Measurements from ENCODE around the gene MYH10. TPM values are rescaled to one million over a fixed set of nuclear protein-coding genes. Genes with fewer than 3 reads are reported as not detected.

Gene MYH10
- total RNA-seq, 5 donors from 2014 or later (not counting 1 experiment from before 2014, with no cell fraction given) = 1.3 to 2.8 (median 2.1) TPM

GRCh38 chr17:8593830-8594229 is 36.7 kb downstream of the MYH10 start:
- no peaks in the 10 kb centered on the region for H3K4me1 ChIP-seq (ENCODE audit: control insufficient read depth in 1 of 2, extremely low read depth in 1 of 2, insufficient read depth in 2 of 2, low read length in 2 of 2)
- no peak overlapping the region for H3K4me3 ChIP-seq (ENCODE audit: control insufficient read depth in 1 of 2, extremely low read depth in 1 of 2, low read length in 1 of 2)
- ChIA-PET CTCF (no interaction called here), POLR2A (no interaction called here)
- no peak overlapping the region for H3K27ac Mint-ChIP-seq
- DNase-seq (no peak), ATAC-seq (replicated peaks in 1 of 4) (no peak)
- H3K9me3 ChIP-seq = no peaks in the 10 kb centered on the region
- no peaks in the 10 kb centered on the region for H3K9me3 Mint-ChIP-seq
- peaks cover 0 to 6% of the 10 kb centered on the region in 2 experiments for H3K27me3 ChIP-seq (replicated peaks in 1 of 2; ENCODE audit: control insufficient read depth in 2 of 2, extremely low read depth in 1 of 2, insufficient read depth in 2 of 2, low read length in 1 of 2)
- peaks cover 5 to 13% of the 10 kb centered on the region in 2 donors for H3K27me3 Mint-ChIP-seq
- no CpG with 5 or more reads among the region's 1 CpG for WGBS (ENCODE audit: insufficient coverage)
- no peaks in the 10 kb centered on the region for H3K4me1 Mint-ChIP-seq
- no peak overlapping the region for H3K4me3 Mint-ChIP-seq
- H3K27ac ChIP-seq (ENCODE audit: low read length) = no peak overlapping the region
- no peaks in the 10 kb centered on the region for H3K36me3 ChIP-seq (ENCODE audit: control insufficient read depth in 2 of 2, extremely low read depth in 1 of 2, insufficient read depth in 1 of 2, low read length in 1 of 2)
- no peaks in the 10 kb centered on the region for H3K36me3 Mint-ChIP-seq

- CTCF ChIA-PET = no interaction called here
- Mint-ChIP-seq H3K27me3 (peaks cover 5 to 14% of the 10 kb centered on the region in 2 donors), H3K4me1 (no peaks in the 10 kb centered on the region), H3K9me3 (no peaks in the 10 kb centered on the region), H3K27ac (no peak overlapping the region), H3K4me3 (no peak overlapping the region), H3K36me3 (no peaks in the 10 kb centered on the region)
- H3K36me3 ChIP-seq (ENCODE audit: control insufficient read depth in 2 of 2, extremely low read depth in 1 of 2, insufficient read depth in 1 of 2, low read length in 1 of 2) = no peaks in the 10 kb centered on the region
- ATAC-seq (replicated peaks in 1 of 4) = no peak
- peaks cover 0 to 4% of the 10 kb centered on the region in 2 experiments for H3K27me3 ChIP-seq (replicated peaks in 1 of 2; ENCODE audit: control insufficient read depth in 2 of 2, extremely low read depth in 1 of 2, insufficient read depth in 2 of 2, low read length in 1 of 2)
- no peaks in the 10 kb centered on the region for H3K4me1 ChIP-seq (ENCODE audit: control insufficient read depth in 1 of 2, extremely low read depth in 1 of 2, insufficient read depth in 2 of 2, low read length in 2 of 2)
- no peak for DNase-seq
- POLR2A ChIA-PET = no interaction called here
- WGBS (ENCODE audit: insufficient coverage) = no CpG with 5 or more reads among the region's 2 CpGs
- H3K4me3 ChIP-seq (ENCODE audit: control insufficient read depth in 1 of 2, extremely low read depth in 1 of 2, low read length in 1 of 2) = no peak overlapping the region
- H3K27ac ChIP-seq (ENCODE audit: low read length) = no peak overlapping the region
- H3K9me3 ChIP-seq = no peaks in the 10 kb centered on the region
Observed at GRCh38 chr17:8593276-8593675, 37.2 kb downstream of the MYH10 start.

DNA sequence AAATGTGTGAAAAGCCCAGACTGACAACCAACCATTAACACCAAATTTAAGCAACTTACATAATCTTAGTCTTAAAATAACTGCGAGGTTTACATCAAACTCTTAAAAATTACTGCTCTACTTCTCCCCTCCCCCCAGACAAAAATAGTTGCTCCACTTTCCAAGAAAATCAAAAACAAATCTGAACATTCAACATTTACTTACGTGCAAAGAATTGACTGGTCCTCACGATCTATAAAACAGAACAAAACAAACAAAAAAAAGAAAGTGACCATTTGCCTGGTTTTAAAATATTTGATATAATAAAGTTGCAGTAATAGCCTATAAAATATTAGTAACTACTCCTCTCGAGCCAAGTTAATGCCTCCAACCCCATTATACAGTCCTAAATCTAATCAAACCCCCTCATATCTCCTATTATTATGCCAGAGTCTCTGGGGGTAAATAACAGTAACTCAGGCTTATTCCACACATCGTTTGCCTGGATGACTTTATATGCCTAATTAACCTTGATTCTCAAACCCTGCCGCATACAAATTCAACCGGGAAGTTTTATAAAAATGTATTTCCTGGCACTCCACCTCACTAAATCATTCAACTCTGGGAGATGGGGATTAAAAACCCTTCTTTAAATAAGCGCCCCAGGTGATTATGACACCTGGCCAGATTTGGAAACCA is 41.5 kb downstream of the MYH10 start:
- Mint-ChIP-seq H3K27ac (no peak overlapping the region), H3K36me3 (no peaks in the 10 kb centered on the region), H3K4me3 (no peak overlapping the region), H3K27me3 (peaks cover 5 to 27% of the 10 kb centered on the region in 2 donors), H3K9me3 (no peaks in the 10 kb centered on the region), H3K4me1 (no peaks in the 10 kb centered on the region)
- ChIA-PET POLR2A (no interaction called here), CTCF (interaction anchor here in 1 of 2 donors (0.6 kb wide), 1 partner anchor 1025 kb away, joined by 3 read pairs; no protein-coding TSS in a partner anchor)
- Histone ChIP-seq H3K36me3 (ENCODE audit: control insufficient read depth in 2 of 2, extremely low read depth in 1 of 2, insufficient read depth in 1 of 2, low read length in 1 of 2) (no peaks in the 10 kb centered on the region), H3K27ac (ENCODE audit: low read length) (no peak overlapping the region), H3K4me1 (ENCODE audit: control insufficient read depth in 1 of 2, extremely low read depth in 1 of 2, insufficient read depth in 2 of 2, low read length in 2 of 2) (no peaks in the 10 kb centered on the region), H3K9me3 (no peaks in the 10 kb centered on the region), H3K27me3 (replicated peaks in 1 of 2; ENCODE audit: control insufficient read depth in 2 of 2, extremely low read depth in 1 of 2, insufficient read depth in 2 of 2, low read length in 1 of 2) (peaks cover 0 to 3% of the 10 kb centered on the region in 2 experiments), H3K4me3 (ENCODE audit: control insufficient read depth in 1 of 2, extremely low read depth in 1 of 2, low read length in 1 of 2) (no peak overlapping the region)
- DNase-seq = no peak
- 63% methylated on average over 1 of the region's 8 CpGs for WGBS (ENCODE audit: insufficient coverage)
- ATAC-seq (replicated peaks in 1 of 4) = no peak

DNA sequence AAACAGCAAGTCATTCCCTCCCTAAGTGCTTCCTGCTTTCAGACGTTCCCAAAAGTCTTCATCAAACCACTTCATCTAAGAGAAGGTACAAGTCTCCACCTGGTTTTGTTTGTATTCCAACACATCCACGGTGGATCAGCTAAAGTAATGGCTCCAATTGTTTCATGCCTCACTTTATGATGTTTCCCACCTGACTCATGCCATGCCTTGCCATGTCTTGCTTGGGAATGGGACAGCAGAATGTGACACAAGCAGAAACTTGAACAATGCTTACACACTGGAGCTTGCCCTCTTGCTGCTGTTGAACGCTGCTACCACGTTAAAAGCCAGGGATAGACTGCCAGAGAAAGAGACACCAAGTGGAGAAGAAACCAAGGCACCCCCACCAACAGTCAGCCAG is 43.8 kb downstream of the MYH10 start:
- WGBS (ENCODE audit: insufficient coverage) = 65% methylated on average over 3 of the region's 4 CpGs
- no peak for DNase-seq
- Mint-ChIP-seq H3K27ac (no peak overlapping the region), H3K9me3 (no peaks in the 10 kb centered on the region), H3K27me3 (peaks cover 2 to 24% of the 10 kb centered on the region in 2 donors), H3K36me3 (no peaks in the 10 kb centered on the region), H3K4me3 (no peak overlapping the region), H3K4me1 (no peaks in the 10 kb centered on the region)
- no peaks in the 10 kb centered on the region for H3K4me1 ChIP-seq (ENCODE audit: control insufficient read depth in 1 of 2, extremely low read depth in 1 of 2, insufficient read depth in 2 of 2, low read length in 2 of 2)
- H3K27me3 ChIP-seq (replicated peaks in 1 of 2; ENCODE audit: control insufficient read depth in 2 of 2, extremely low read depth in 1 of 2, insufficient read depth in 2 of 2, low read length in 1 of 2) = peaks cover 0 to 3% of the 10 kb centered on the region in 2 experiments
- no peak overlapping the region for H3K4me3 ChIP-seq (ENCODE audit: control insufficient read depth in 1 of 2, extremely low read depth in 1 of 2, low read length in 1 of 2)
- POLR2A ChIA-PET = no interaction called here
- no peaks in the 10 kb centered on the region for H3K36me3 ChIP-seq (ENCODE audit: control insufficient read depth in 2 of 2, extremely low read depth in 1 of 2, insufficient read depth in 1 of 2, low read length in 1 of 2)
- H3K27ac ChIP-seq (ENCODE audit: low read length) = no peak overlapping the region
- ATAC-seq (replicated peaks in 1 of 4) = no peak
- H3K9me3 ChIP-seq = no peaks in the 10 kb centered on the region
- CTCF ChIA-PET = no interaction called here

- ATAC-seq (replicated peaks in 1 of 4) (no peak), DNase-seq (no peak)
- H3K4me1 ChIP-seq (ENCODE audit: control insufficient read depth in 1 of 2, extremely low read depth in 1 of 2, insufficient read depth in 2 of 2, low read length in 2 of 2) = no peaks in the 10 kb centered on the region
- Mint-ChIP-seq H3K27ac (no peak overlapping the region), H3K27me3 (peaks cover 0 to 19% of the 10 kb centered on the region in 2 donors), H3K4me1 (no peaks in the 10 kb centered on the region), H3K4me3 (no peak overlapping the region), H3K9me3 (no peaks in the 10 kb centered on the region), H3K36me3 (no peaks in the 10 kb centered on the region)
- H3K36me3 ChIP-seq (ENCODE audit: control insufficient read depth in 2 of 2, extremely low read depth in 1 of 2, insufficient read depth in 1 of 2, low read length in 1 of 2) = no peaks in the 10 kb centered on the region
- no peaks in the 10 kb centered on the region for H3K9me3 ChIP-seq
- ChIA-PET CTCF (interaction anchor here in 1 of 2 donors (0.6 kb wide), 1 partner anchor 63 kb away, joined by 3 read pairs; no protein-coding TSS in a partner anchor), POLR2A (no interaction called here)
- no CpG with 5 or more reads among the region's 1 CpG for WGBS (ENCODE audit: insufficient coverage)
- peaks cover 0 to 3% of the 10 kb centered on the region in 2 experiments for H3K27me3 ChIP-seq (replicated peaks in 1 of 2; ENCODE audit: control insufficient read depth in 2 of 2, extremely low read depth in 1 of 2, insufficient read depth in 2 of 2, low read length in 1 of 2)
- H3K4me3 ChIP-seq (ENCODE audit: control insufficient read depth in 1 of 2, extremely low read depth in 1 of 2, low read length in 1 of 2) = no peak overlapping the region
- H3K27ac ChIP-seq (ENCODE audit: low read length) = no peak overlapping the region
Observed at GRCh38 chr17:8585911-8586310, 44.6 kb downstream of the MYH10 start.

GRCh38 chr17:8583954-8584353 is 46.6 kb downstream of the MYH10 start:
- Histone ChIP-seq H3K27me3 (replicated peaks in 1 of 2; ENCODE audit: control insufficient read depth in 2 of 2, extremely low read depth in 1 of 2, insufficient read depth in 2 of 2, low read length in 1 of 2) (peaks cover 0 to 3% of the 10 kb centered on the region in 2 experiments), H3K27ac (ENCODE audit: low read length) (no peak overlapping the region), H3K4me3 (ENCODE audit: control insufficient read depth in 1 of 2, extremely low read depth in 1 of 2, low read length in 1 of 2) (no peak overlapping the region), H3K4me1 (ENCODE audit: control insufficient read depth in 1 of 2, extremely low read depth in 1 of 2, insufficient read depth in 2 of 2, low read length in 2 of 2) (no peaks in the 10 kb centered on the region), H3K9me3 (no peaks in the 10 kb centered on the region), H3K36me3 (ENCODE audit: control insufficient read depth in 2 of 2, extremely low read depth in 1 of 2, insufficient read depth in 1 of 2, low read length in 1 of 2) (no peaks in the 10 kb centered on the region)
- 83% methylated on average over 1 of the region's 2 CpGs for WGBS (ENCODE audit: insufficient coverage)
- no peak overlapping the region for H3K27ac Mint-ChIP-seq
- H3K36me3 Mint-ChIP-seq = no peaks in the 10 kb centered on the region
- no peaks in the 10 kb centered on the region for H3K4me1 Mint-ChIP-seq
- H3K9me3 Mint-ChIP-seq = no peaks in the 10 kb centered on the region
- ChIA-PET POLR2A (no interaction called here), CTCF (no interaction called here)
- H3K4me3 Mint-ChIP-seq = no peak overlapping the region
- DNase-seq = no peak
- ATAC-seq (replicated peaks in 1 of 4) = no peak
- peaks cover 0 to 16% of the 10 kb centered on the region in 2 donors for H3K27me3 Mint-ChIP-seq
